Keratinocyte (primary cell): ENCODE data around the gene DENND6B. TPM values are rescaled to one million over a fixed set of nuclear protein-coding genes. Genes with fewer than 3 reads are reported as not detected.
A peak's percentile ranks its signal among the peaks of the same experiment; 100 is the strongest.

Source experiments
- DNase-seq: peaks from one replicate; pipeline ENCODE4 v3.0.0-alpha.2; 2011; ENCODE audit warnings: low read depth, missing footprints, low spot score
- FAIRE-seq: peaks from 2 replicates; lab custom pipeline; 2011; peaks lifted over from hg19 to GRCh38; lab: Jason Lieb, UNC
- H2AFZ ChIP-seq: 2 replicates; pipeline ENCODE4 v1.6.0; 2012; ENCODE audit warnings: low read length, control low read depth, inconsistent platforms; ENCODE audit not compliant: control insufficient read depth
- H3K27ac ChIP-seq: 2 replicates; pipeline ENCODE4 v1.5.1; 2011; ENCODE audit warnings: low read length; ENCODE audit not compliant: control insufficient read depth, insufficient read depth
- H3K27me3 ChIP-seq: 3 replicates; pipeline ENCODE4 v1.6.0; 2011; ENCODE audit warnings: low read length; ENCODE audit not compliant: control insufficient read depth, insufficient read depth; ENCODE audit errors: extremely low read depth
- H3K36me3 ChIP-seq, 2 experiments: 2 replicates in 1 of 2; 3 replicates in 1 of 2; pipeline ENCODE4 v1.5.1; 2011; ENCODE audit warnings: low read length in 2 of 2, mild to moderate bottlenecking in 1 of 2; ENCODE audit not compliant: control insufficient read depth in 2 of 2, insufficient read depth in 2 of 2; ENCODE audit errors: extremely low read depth in 1 of 2
- H3K4me1 ChIP-seq: 3 replicates; pipeline ENCODE4 v1.5.1; 2011; ENCODE audit warnings: low read length; ENCODE audit not compliant: control insufficient read depth, insufficient read depth; ENCODE audit errors: extremely low read depth
- H3K4me2 ChIP-seq: 3 replicates; pipeline ENCODE4 v1.6.0; 2011; ENCODE audit warnings: low read depth, low read length; ENCODE audit not compliant: control insufficient read depth, insufficient read depth; ENCODE audit errors: extremely low read depth
- H3K4me3 ChIP-seq, 3 experiments: fragments of 200-600 bp in 1 of 3; sonication (generic) in 1 of 3; 2 replicates in 2 of 3; 3 replicates in 1 of 3; pipeline ENCODE4 v1.5.1; 2011 to 2016; ENCODE audit warnings: low read length in 3 of 3, mild to moderate bottlenecking in 3 of 3, control low read depth in 2 of 3, inconsistent platforms in 1 of 3, low read depth in 1 of 3, mixed read lengths in 1 of 3, mixed run types in 1 of 3, moderate library complexity in 1 of 3; ENCODE audit not compliant: control insufficient read depth in 2 of 3, insufficient read depth in 2 of 3; ENCODE audit errors: extremely low read depth in 1 of 3
- H3K79me2 ChIP-seq: 2 replicates; pipeline ENCODE4 v1.6.0; 2012; ENCODE audit warnings: low read length; ENCODE audit not compliant: control insufficient read depth, insufficient read depth
- H3K9ac ChIP-seq: 3 replicates; pipeline ENCODE4 v1.6.0; 2011; ENCODE audit warnings: low read length; ENCODE audit not compliant: control insufficient read depth, insufficient read depth; ENCODE audit errors: extremely low read depth
- H3K9me1 ChIP-seq: 3 replicates; pipeline ENCODE4 v1.6.0; 2011; ENCODE audit warnings: low read length; ENCODE audit not compliant: control insufficient read depth, insufficient read depth; ENCODE audit errors: extremely low read depth
- H3K9me3 ChIP-seq: 2 replicates; pipeline ENCODE4 v1.5.1; 2012; ENCODE audit warnings: low read depth, low read length; ENCODE audit not compliant: control insufficient read depth
- H4K20me1 ChIP-seq: 3 replicates; pipeline ENCODE4 v1.6.0; 2011; ENCODE audit warnings: low read length; ENCODE audit not compliant: control insufficient read depth, insufficient read depth; ENCODE audit errors: extremely low read depth
- EZH2 ChIP-seq: IDR thresholded peaks from one replicate; pipeline ENCODE4 v1.6.1; 2012; ENCODE audit warnings: inconsistent platforms, mild to moderate bottlenecking, low read length, moderate library complexity
- dilution Hi-C: fragments of 300-500 bp; cut with MboI; formaldehyde crosslinking; loops from one replicate; pipeline ENCODE4 v1.7.0; 2020; ENCODE audit warnings: low sequenced_read_pairs; ENCODE audit not compliant: extremely low pct_ligation_motif_present
- polyA plus RNA-seq, 5 experiments: library from polyadenylated mRNA; depleted of rRNA in 3 of 5; stranded (reverse) in 3 of 5; stranded (forward) in 1 of 5; unstranded in 1 of 5; fragments of >200 nt; gene quantifications; 1 replicate in 1 of 5; 2 replicates in 3 of 5; 3 replicates in 1 of 5; pipeline versions ENCODE4 v1.2.1 to v1.2.3, GENCODE V29; 2011 to 2012; ENCODE audit warnings: missing spikeins in 2 of 5, low read depth in 1 of 5, low replicate concordance in 1 of 5
- TF ChIP-seq, protein P1 (sequence below), 3 experiments: IDR thresholded peaks in 1 of 3; conservative IDR thresholded peaks in 1 of 3; optimal IDR thresholded peaks in 1 of 3; 2 replicates in 2 of 3; 3 replicates in 1 of 3; pipeline versions ENCODE3 to v1.5.1; 2011; ENCODE audit warnings: low read length in 3 of 3, mild to moderate bottlenecking in 3 of 3, moderate library complexity in 2 of 3, control low read depth in 1 of 3, inconsistent platforms in 1 of 3; ENCODE audit not compliant: insufficient read depth in 2 of 3; ENCODE audit errors: extremely low read depth in 1 of 3

DENND6B gene
- polyA plus RNA-seq, 1 donor (not counting 4 experiments of a cell fraction or from before 2014, with no cell fraction given) = 0.94 TPM

DNA sequence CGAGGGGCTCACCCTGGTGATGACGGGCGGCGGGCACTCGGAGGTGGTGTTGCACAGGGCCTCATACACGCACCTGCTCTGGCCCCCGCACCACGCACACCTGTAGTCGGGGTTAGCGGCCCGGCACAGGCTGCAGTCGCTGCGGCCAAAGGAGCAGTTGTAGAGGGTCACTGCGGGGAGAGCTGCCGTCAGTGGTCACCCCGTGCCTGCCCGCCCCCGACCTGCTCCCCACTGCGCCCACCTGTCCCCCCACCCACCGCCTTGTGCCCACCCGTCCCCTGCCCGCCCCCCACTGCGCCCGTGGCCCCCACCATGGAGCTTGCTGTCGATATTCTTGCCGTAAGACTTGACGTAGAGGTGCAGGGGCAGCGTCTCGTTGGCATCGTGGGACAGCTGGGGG lies 43.0 kb downstream of the DENND6B start:
- peaks cover 18% of the 10 kb centered on the region for H3K4me1 ChIP-seq
- no peak overlapping the region for H3K9ac ChIP-seq
- H3K4me3 ChIP-seq = no peak overlapping the region
- DNase-seq (no peak), FAIRE-seq (no peak)
- peaks cover 30 to 35% of the 10 kb centered on the region in 2 experiments for H3K36me3 ChIP-seq
- no peaks in the 10 kb centered on the region for H3K27me3 ChIP-seq
- no peaks in the 10 kb centered on the region for H3K9me3 ChIP-seq
- H4K20me1 ChIP-seq = peaks cover 3% of the 10 kb centered on the region
- H3K79me2 ChIP-seq = peaks cover 26% of the 10 kb centered on the region
- no peak overlapping the region for H3K27ac ChIP-seq
- TF ChIP-seq, protein P1, sequence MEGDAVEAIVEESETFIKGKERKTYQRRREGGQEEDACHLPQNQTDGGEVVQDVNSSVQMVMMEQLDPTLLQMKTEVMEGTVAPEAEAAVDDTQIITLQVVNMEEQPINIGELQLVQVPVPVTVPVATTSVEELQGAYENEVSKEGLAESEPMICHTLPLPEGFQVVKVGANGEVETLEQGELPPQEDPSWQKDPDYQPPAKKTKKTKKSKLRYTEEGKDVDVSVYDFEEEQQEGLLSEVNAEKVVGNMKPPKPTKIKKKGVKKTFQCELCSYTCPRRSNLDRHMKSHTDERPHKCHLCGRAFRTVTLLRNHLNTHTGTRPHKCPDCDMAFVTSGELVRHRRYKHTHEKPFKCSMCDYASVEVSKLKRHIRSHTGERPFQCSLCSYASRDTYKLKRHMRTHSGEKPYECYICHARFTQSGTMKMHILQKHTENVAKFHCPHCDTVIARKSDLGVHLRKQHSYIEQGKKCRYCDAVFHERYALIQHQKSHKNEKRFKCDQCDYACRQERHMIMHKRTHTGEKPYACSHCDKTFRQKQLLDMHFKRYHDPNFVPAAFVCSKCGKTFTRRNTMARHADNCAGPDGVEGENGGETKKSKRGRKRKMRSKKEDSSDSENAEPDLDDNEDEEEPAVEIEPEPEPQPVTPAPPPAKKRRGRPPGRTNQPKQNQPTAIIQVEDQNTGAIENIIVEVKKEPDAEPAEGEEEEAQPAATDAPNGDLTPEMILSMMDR (optimal IDR thresholded peaks at IDR 0.05 in 1 of 3, IDR thresholded peaks at IDR 0.05 in 1 of 3, conservative IDR thresholded peaks at IDR 0.05 in 1 of 3; ENCODE audit: extremely low read depth in 1 of 3, insufficient read depth in 2 of 3, low read length in 3 of 3) = no peak
- no peak for TF ChIP-seq EZH2
- no peak overlapping the region for H2AFZ ChIP-seq
- no peak overlapping the region for H3K4me2 ChIP-seq
- dilution Hi-C loops = no loop called here
- H3K9me1 ChIP-seq = no peaks in the 10 kb centered on the region

DNA sequence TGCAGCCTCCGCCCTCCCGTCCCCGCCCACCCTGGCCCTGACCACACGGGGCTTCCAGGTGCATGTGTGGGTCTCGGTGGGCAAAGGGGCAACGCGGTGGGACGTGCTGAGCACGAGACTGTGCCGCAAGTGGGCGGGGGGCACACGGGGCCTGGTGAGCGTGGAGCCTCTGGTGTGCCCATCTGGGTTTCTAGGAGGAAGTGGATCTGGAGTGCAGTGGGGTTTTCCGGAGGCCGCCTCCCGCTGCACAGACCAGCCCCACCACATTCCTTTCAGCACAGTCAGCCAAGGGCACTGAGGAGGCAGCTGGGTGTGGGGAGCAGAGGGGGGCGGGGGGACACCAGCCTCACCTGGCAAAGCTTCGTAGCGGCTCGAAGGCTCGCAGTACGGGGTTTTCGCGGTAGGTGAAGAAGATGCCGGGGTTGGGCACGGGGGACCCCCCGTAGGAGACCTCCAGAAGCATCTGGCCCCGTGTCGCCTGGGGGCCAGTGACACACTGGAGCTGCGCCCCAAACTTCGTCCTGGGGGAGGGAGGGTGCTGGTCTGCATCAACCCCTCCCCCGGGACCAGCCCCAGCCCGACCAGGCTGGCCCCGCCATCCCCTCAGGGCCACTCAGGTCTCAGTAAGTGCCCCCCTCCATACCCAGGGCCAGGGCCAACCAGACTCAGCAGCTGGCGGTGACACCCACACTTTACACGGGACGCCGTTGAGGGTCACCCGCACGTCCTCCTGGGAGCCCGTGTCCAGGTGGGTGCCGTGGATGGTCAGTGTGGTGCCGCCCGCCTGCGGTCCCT lies 44.3 kb downstream of the DENND6B start:
- peak; percentile 89 for FAIRE-seq
- Histone ChIP-seq H3K4me3 (peak overlapping the region in 2 of 3 experiments; percentile 25 to 27), H4K20me1 (no peaks in the 10 kb centered on the region), H3K9ac (peak overlapping the region; percentile 54), H3K4me2 (peak overlapping the region; percentile 69), H3K27ac (peak overlapping the region; percentile 70), H2AFZ (no peak overlapping the region), H3K9me3 (no peaks in the 10 kb centered on the region), H3K79me2 (peaks cover 15% of the 10 kb centered on the region), H3K27me3 (no peaks in the 10 kb centered on the region), H3K36me3 (peaks cover 28 to 32% of the 10 kb centered on the region in 2 experiments), H3K9me1 (no peaks in the 10 kb centered on the region), H3K4me1 (peaks cover 18% of the 10 kb centered on the region)
- dilution Hi-C loops = no loop called here
- DNase-seq = peak; percentile 71
- TF ChIP-seq EZH2 = no peak
- TF ChIP-seq, protein P1 (optimal IDR thresholded peaks at IDR 0.05 in 1 of 3, IDR thresholded peaks at IDR 0.05 in 1 of 3, conservative IDR thresholded peaks at IDR 0.05 in 1 of 3; ENCODE audit: extremely low read depth in 1 of 3, insufficient read depth in 2 of 3, low read length in 3 of 3) = no peak
